ENCODE data around the gene CCRL2.
"Not testable (repeated sequence)": the region's sequence is repeated elsewhere in the genome, so short reads cannot be mapped to it uniquely, and the experiment has no call there.

The CCRL2 gene

GRCh38 chr3:46380471-46381221, 26.4 kb upstream of the CCRL2 start:
- DNase-seq (ENCODE audit: extremely low read depth, low read depth) = no peak
- no peak for TF ChIP-seq CTCF (IDR thresholded peaks at IDR 0.05; ENCODE audit: low read depth, low read length)

GRCh38 chr3:46381625-46382024, 25.4 kb upstream of the CCRL2 start:
- no peak for DNase-seq (ENCODE audit: extremely low read depth, low read depth)
- TF ChIP-seq CTCF (IDR thresholded peaks at IDR 0.05; ENCODE audit: low read depth, low read length) = no peak

- no peak for DNase-seq (ENCODE audit: extremely low read depth, low read depth)
- TF ChIP-seq CTCF (IDR thresholded peaks at IDR 0.05; ENCODE audit: low read depth, low read length) = no peak
Measured at GRCh38 chr3:46383211-46383950, 23.7 kb upstream of the CCRL2 start.

GRCh38 chr3:46383951-46384330, 23.1 kb upstream of the CCRL2 start:
- DNase-seq (ENCODE audit: extremely low read depth, low read depth) = no peak
- no peak for TF ChIP-seq CTCF (IDR thresholded peaks at IDR 0.05; ENCODE audit: low read depth, low read length)

GRCh38 chr3:46386205-46386604, 20.9 kb upstream of the CCRL2 start:
- TF ChIP-seq CTCF (IDR thresholded peaks at IDR 0.05; ENCODE audit: low read depth, low read length) = no peak
- DNase-seq (ENCODE audit: extremely low read depth, low read depth) = no peak

- not testable (repeated sequence) for DNase-seq (ENCODE audit: extremely low read depth, low read depth)
Measured at GRCh38 chr3:46388847-46389246, 18.2 kb upstream of the CCRL2 start.

- no peak for TF ChIP-seq CTCF (IDR thresholded peaks at IDR 0.05; ENCODE audit: low read depth, low read length)
- DNase-seq (ENCODE audit: extremely low read depth, low read depth) = no peak
Measured at GRCh38 chr3:46389306-46389705, 17.8 kb upstream of the CCRL2 start.

- not testable (repeated sequence) for DNase-seq (ENCODE audit: extremely low read depth, low read depth)
Measured at GRCh38 chr3:46391526-46391925, 15.5 kb upstream of the CCRL2 start.
